DND-41 (cell line): ENCODE data around the gene PDPR.
"Not testable (repeated sequence)": the region's sequence is repeated elsewhere in the genome, so short reads cannot be mapped to it uniquely, and the experiment has no call there.

ENCODE experiments used
- EZH2 ChIP-seq: IDR thresholded peaks from 3 replicates; pipeline ENCODE4 v1.6.1; 2012; ENCODE audit warnings: borderline replicate concordance, low read depth, mild to moderate bottlenecking, moderate library complexity, low read length, inconsistent platforms; ENCODE audit not compliant: severe bottlenecking
- TF ChIP-seq, protein P1 (sequence below): IDR thresholded peaks from 2 replicates; pipeline ENCODE4 v1.5.1; 2012; ENCODE audit warnings: borderline replicate concordance, low read length, moderate library complexity, mild to moderate bottlenecking; ENCODE audit not compliant: poor library complexity, severe bottlenecking; ENCODE audit errors: extremely low read depth

DNA sequence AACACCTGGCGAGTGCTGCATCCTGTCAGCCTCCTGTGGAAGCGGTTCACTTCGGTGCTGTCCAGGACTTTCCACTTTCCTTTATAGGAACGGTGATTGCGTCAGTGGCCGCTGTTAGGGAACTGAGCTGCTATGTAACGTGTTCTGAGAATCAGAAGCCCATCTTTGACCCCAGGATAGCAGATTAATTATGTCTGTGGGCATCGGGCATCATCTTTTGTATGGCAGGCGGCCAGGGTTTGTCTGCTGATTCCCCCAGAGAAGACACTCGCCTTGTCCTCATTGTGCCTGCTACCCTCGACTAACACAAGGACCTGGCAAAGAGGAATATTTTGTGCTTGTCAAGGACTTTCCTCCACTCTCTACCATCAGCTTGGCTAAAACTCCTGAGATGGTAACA is 33.7 kb downstream of the PDPR start:
- TF ChIP-seq, protein P1, sequence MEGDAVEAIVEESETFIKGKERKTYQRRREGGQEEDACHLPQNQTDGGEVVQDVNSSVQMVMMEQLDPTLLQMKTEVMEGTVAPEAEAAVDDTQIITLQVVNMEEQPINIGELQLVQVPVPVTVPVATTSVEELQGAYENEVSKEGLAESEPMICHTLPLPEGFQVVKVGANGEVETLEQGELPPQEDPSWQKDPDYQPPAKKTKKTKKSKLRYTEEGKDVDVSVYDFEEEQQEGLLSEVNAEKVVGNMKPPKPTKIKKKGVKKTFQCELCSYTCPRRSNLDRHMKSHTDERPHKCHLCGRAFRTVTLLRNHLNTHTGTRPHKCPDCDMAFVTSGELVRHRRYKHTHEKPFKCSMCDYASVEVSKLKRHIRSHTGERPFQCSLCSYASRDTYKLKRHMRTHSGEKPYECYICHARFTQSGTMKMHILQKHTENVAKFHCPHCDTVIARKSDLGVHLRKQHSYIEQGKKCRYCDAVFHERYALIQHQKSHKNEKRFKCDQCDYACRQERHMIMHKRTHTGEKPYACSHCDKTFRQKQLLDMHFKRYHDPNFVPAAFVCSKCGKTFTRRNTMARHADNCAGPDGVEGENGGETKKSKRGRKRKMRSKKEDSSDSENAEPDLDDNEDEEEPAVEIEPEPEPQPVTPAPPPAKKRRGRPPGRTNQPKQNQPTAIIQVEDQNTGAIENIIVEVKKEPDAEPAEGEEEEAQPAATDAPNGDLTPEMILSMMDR, result not testable (repeated sequence)
- TF ChIP-seq EZH2, result not testable (repeated sequence)
